DND-41 (cell line): Measurements from ENCODE around the gene PEX7.

Experiments
- CTCF ChIP-seq: IDR thresholded peaks from 2 replicates; pipeline ENCODE4 v1.5.1; 2012; ENCODE audit warnings: borderline replicate concordance, low read length, moderate library complexity, mild to moderate bottlenecking; ENCODE audit not compliant: poor library complexity, severe bottlenecking; ENCODE audit errors: extremely low read depth
- EZH2 ChIP-seq: IDR thresholded peaks from 3 replicates; pipeline ENCODE4 v1.6.1; 2012; ENCODE audit warnings: borderline replicate concordance, low read depth, mild to moderate bottlenecking, moderate library complexity, low read length, inconsistent platforms; ENCODE audit not compliant: severe bottlenecking

GRCh38 chr6:136901212-136901784 lies 78.9 kb downstream of the PEX7 start:
- TF ChIP-seq CTCF (no peak), EZH2 (no peak)
